ENCODE measurements around the gene TMPRSS3. TPM values are rescaled to one million over a fixed set of nuclear protein-coding genes. Genes with fewer than 3 reads are reported as not detected.

TMPRSS3 gene
- total and polyA plus RNA-seq, 2 donors (not counting 1 experiment from before 2014, with no cell fraction given), result 0.10 to 0.12 TPM

DNA sequence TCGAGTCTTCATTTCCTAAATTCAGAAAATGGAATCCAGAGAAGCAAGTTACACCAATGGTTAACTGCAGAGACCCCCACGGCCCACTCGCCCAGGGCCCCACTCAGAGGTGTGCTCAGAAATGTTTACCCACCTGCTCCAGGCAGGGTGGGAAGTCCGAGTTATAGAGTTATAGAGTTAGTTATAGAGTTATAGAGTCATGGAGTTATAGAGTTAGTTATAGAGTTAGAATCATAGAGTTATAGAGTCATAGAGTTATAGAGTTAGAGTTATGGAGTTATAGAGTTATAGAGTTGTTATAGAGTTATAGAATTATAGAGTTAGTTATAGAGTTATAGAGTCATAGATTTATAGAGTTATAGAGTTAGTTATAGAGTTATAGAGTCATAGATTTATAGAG lies 39.5 kb upstream of the TMPRSS3 start:
- Histone ChIP-seq H3K4me3 (ENCODE audit: control extremely low read depth in 1 of 5, extremely low read depth in 1 of 5, insufficient read depth in 1 of 5, low read depth in 2 of 5, low read length in 4 of 5) (no peak overlapping the region), H3K27me3 (replicated peaks in 1 of 4; ENCODE audit: control extremely low read depth in 1 of 4, control insufficient read depth in 3 of 4, insufficient read depth in 4 of 4, low read length in 3 of 4) (peaks cover 0 to 26% (median 4%) of the 10 kb centered on the region in 4 experiments), H4K20me1 (ENCODE audit: control insufficient read depth, insufficient read depth, low read length, poor library complexity, severe bottlenecking) (no peaks in the 10 kb centered on the region), H3K4me1 (ENCODE audit: control insufficient read depth in 2 of 2, insufficient read depth in 2 of 2, low read length in 2 of 2) (no peaks in the 10 kb centered on the region), H3K4me2 (replicated peaks; ENCODE audit: low read depth, low read length, poor library complexity, severe bottlenecking) (no peak overlapping the region), H3K9ac (ENCODE audit: low read length) (no peak overlapping the region), H3K36me3 (replicated peaks in 1 of 2; ENCODE audit: control extremely low read depth in 1 of 2, control insufficient read depth in 1 of 2, extremely low read depth in 1 of 2, insufficient read depth in 2 of 2, low read length in 1 of 2) (no peaks in the 10 kb centered on the region), H3K79me2 (ENCODE audit: control insufficient read depth, insufficient read depth, low read length) (no peaks in the 10 kb centered on the region), H3K27ac (ENCODE audit: low read length in 2 of 2) (no peak overlapping the region), H3K9me3 (ENCODE audit: control extremely low read depth in 1 of 3, control insufficient read depth in 2 of 3, insufficient read depth in 1 of 3, low read length in 2 of 3) (peaks cover 0 to 26% (median 14%) of the 10 kb centered on the region in 3 donors), H2AFZ (ENCODE audit: insufficient read depth, low read depth, low read length, poor library complexity, severe bottlenecking) (no peak overlapping the region)
- 64% methylated on average over 4 of the region's 4 CpGs for WGBS (ENCODE audit: insufficient coverage)
- peaks cover 47% of the 10 kb centered on the region for H3K27me3 Mint-ChIP-seq
- no peak for ATAC-seq (ENCODE audit: low read depth)
- peaks cover under 1% of the 10 kb centered on the region for H3K4me1 Mint-ChIP-seq
- no peak overlapping the region for H3K27ac Mint-ChIP-seq
- ChIA-PET POLR2A (no interaction called here), CTCF (no interaction called here)
- intact Hi-C loops (cut with micrococcal nuclease), result no loop called here
- no peak for TF ChIP-seq EZH2 (IDR thresholded peaks at IDR 0.05; ENCODE audit: borderline replicate concordance, insufficient read depth, low read depth, low read length, poor library complexity, severe bottlenecking)
- TF ChIP-seq, protein P1, sequence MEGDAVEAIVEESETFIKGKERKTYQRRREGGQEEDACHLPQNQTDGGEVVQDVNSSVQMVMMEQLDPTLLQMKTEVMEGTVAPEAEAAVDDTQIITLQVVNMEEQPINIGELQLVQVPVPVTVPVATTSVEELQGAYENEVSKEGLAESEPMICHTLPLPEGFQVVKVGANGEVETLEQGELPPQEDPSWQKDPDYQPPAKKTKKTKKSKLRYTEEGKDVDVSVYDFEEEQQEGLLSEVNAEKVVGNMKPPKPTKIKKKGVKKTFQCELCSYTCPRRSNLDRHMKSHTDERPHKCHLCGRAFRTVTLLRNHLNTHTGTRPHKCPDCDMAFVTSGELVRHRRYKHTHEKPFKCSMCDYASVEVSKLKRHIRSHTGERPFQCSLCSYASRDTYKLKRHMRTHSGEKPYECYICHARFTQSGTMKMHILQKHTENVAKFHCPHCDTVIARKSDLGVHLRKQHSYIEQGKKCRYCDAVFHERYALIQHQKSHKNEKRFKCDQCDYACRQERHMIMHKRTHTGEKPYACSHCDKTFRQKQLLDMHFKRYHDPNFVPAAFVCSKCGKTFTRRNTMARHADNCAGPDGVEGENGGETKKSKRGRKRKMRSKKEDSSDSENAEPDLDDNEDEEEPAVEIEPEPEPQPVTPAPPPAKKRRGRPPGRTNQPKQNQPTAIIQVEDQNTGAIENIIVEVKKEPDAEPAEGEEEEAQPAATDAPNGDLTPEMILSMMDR (IDR thresholded peaks at IDR 0.05), result no peak
- H3K4me3 Mint-ChIP-seq, result no peak overlapping the region
- peaks cover 14% of the 10 kb centered on the region for H3K9me3 Mint-ChIP-seq (ENCODE audit: insufficient read depth)
- no peak for DNase-seq

DNA sequence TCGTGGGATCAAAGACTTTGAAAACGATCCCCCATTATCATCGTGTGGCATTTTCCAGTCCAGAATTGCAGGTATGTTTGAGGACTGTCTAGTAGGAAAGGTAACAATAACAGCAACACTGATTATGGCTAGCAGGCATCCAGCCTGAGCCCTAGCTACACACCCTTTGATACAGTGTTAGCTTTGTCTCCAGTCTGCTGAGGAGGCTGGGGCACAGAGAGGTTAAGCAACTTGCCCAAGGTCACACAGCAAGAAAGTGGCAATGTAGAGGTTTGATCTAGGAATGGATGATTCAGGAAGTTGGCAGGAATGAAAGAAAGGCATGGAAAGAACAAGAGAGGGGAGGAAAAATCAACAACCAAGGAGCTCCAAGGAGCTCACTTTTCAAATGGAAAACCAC lies 39.0 kb upstream of the TMPRSS3 start:
- no peak for ATAC-seq (ENCODE audit: low read depth)
- H3K4me1 Mint-ChIP-seq, result no peaks in the 10 kb centered on the region
- ChIA-PET CTCF (interaction anchor here (0.6 kb wide), 1 partner anchor 32 kb away, joined by 3 read pairs; no protein-coding TSS in a partner anchor), POLR2A (no interaction called here)
- H3K27ac Mint-ChIP-seq, result no peak overlapping the region
- no peak overlapping the region for H3K4me3 ChIP-seq (ENCODE audit: control extremely low read depth in 1 of 5, extremely low read depth in 1 of 5, insufficient read depth in 1 of 5, low read depth in 2 of 5, low read length in 4 of 5)
- H3K27me3 Mint-ChIP-seq, result peaks cover 47% of the 10 kb centered on the region
- no peak for TF ChIP-seq EZH2 (IDR thresholded peaks at IDR 0.05; ENCODE audit: borderline replicate concordance, insufficient read depth, low read depth, low read length, poor library complexity, severe bottlenecking)
- TF ChIP-seq, protein P1 (IDR thresholded peaks at IDR 0.05), result no peak
- no peaks in the 10 kb centered on the region for H3K79me2 ChIP-seq (ENCODE audit: control insufficient read depth, insufficient read depth, low read length)
- no peaks in the 10 kb centered on the region for H4K20me1 ChIP-seq (ENCODE audit: control insufficient read depth, insufficient read depth, low read length, poor library complexity, severe bottlenecking)
- H3K4me2 ChIP-seq (replicated peaks; ENCODE audit: low read depth, low read length, poor library complexity, severe bottlenecking), result no peak overlapping the region
- intact Hi-C loops (cut with micrococcal nuclease), result no loop called here
- no peak overlapping the region for H2AFZ ChIP-seq (ENCODE audit: insufficient read depth, low read depth, low read length, poor library complexity, severe bottlenecking)
- H3K9me3 ChIP-seq (ENCODE audit: control extremely low read depth in 1 of 3, control insufficient read depth in 2 of 3, insufficient read depth in 1 of 3, low read length in 2 of 3), result peaks cover 0 to 26% (median 14%) of the 10 kb centered on the region in 3 donors
- peaks cover 14% of the 10 kb centered on the region for H3K9me3 Mint-ChIP-seq (ENCODE audit: insufficient read depth)
- peaks cover 0 to 29% (median 4%) of the 10 kb centered on the region in 4 experiments for H3K27me3 ChIP-seq (replicated peaks in 1 of 4; ENCODE audit: control extremely low read depth in 1 of 4, control insufficient read depth in 3 of 4, insufficient read depth in 4 of 4, low read length in 3 of 4)
- H3K4me3 Mint-ChIP-seq, result no peak overlapping the region
- no peak for DNase-seq
- H3K27ac ChIP-seq (ENCODE audit: low read length in 2 of 2), result no peak overlapping the region
- no peak overlapping the region for H3K9ac ChIP-seq (ENCODE audit: low read length)
- no peaks in the 10 kb centered on the region for H3K36me3 ChIP-seq (replicated peaks in 1 of 2; ENCODE audit: control extremely low read depth in 1 of 2, control insufficient read depth in 1 of 2, extremely low read depth in 1 of 2, insufficient read depth in 2 of 2, low read length in 1 of 2)
- WGBS (ENCODE audit: insufficient coverage), result 100% methylated on average over 3 of the region's 3 CpGs
- H3K4me1 ChIP-seq (ENCODE audit: control insufficient read depth in 2 of 2, insufficient read depth in 2 of 2, low read length in 2 of 2), result no peaks in the 10 kb centered on the region

Measured in B cell (primary cell).